Measurements from ENCODE around the gene CUBN.

- TF ChIP-seq CTCF (IDR thresholded peaks at IDR 0.05) (no peak), POLR2A (IDR thresholded peaks at IDR 0.05) (no peak), POLR2AphosphoS5 (IDR thresholded peaks at IDR 0.05) (no peak)
These were observed 154.4 kb downstream of the CUBN start for GRCh38 chr10:16975188-16975587.
